BLaER1 (cell line): ENCODE results near the gene TMX3.

Experiments used
- H3K27ac ChIP-seq: shearing (Covaris generic); formaldehyde crosslinking; 2 replicates; pipeline ENCODE4 v1.8.1; 2022
- H3K27me3 ChIP-seq: shearing (Covaris generic); formaldehyde crosslinking; 2 replicates; pipeline ENCODE4 v1.8.1; 2022
- H3K36me3 ChIP-seq: shearing (Covaris generic); formaldehyde crosslinking; 2 replicates; pipeline ENCODE4 v1.8.1; 2022
- H3K4me1 ChIP-seq: shearing (Covaris generic); formaldehyde crosslinking; 2 replicates; pipeline ENCODE4 v1.8.1; 2022
- H3K4me2 ChIP-seq: shearing (Covaris generic); formaldehyde crosslinking; 2 replicates; pipeline ENCODE4 v1.8.1; 2022
- H3K4me3 ChIP-seq: shearing (Covaris generic); formaldehyde crosslinking; 2 replicates; pipeline ENCODE4 v1.8.1; 2022
- H3K9ac ChIP-seq: shearing (Covaris generic); formaldehyde crosslinking; 2 replicates; pipeline ENCODE4 v1.8.1; 2022
- H3K9me3 ChIP-seq: shearing (Covaris generic); formaldehyde crosslinking; 2 replicates; pipeline ENCODE4 v1.8.1; 2022
- H4K20me1 ChIP-seq: shearing (Covaris generic); formaldehyde crosslinking; 2 replicates; pipeline ENCODE4 v1.8.1; 2022
- Cebpa-rat ChIP-seq: shearing (Covaris generic); IDR thresholded peaks from 2 replicates; pipeline ENCODE4 v1.8.1; 2022

The TMX3 gene

DNA sequence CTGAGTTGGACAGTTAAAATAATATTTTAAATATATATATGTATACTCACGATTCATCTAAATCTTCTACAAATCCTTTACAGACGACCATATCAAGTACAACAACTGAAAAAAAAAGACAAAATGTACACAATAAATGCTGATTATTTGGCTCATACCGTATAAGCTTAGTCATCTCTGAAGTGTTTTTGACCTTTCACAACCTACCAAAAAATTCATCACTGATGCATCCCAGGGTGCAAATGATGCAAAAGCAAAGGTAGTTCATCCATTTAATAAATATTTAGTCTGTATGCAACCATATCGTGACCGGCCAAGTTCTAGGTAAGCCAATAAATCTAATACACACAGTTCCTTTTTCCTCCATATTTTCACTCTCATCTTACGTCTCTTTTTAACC lies 1.1 kb downstream of the TMX3 start:
- Histone ChIP-seq H3K4me1 (peaks cover 28% of the 10 kb centered on the region), H3K4me2 (peak overlapping the region; percentile 95), H3K9ac (peak overlapping the region; percentile 96), H3K9me3 (no peaks in the 10 kb centered on the region; the same call in 1 of the 2 replicates), H3K4me3 (peak overlapping the region; percentile 100), H3K36me3 (peaks cover 42% of the 10 kb centered on the region), H3K27ac (peak overlapping the region; percentile 92; the same call in 1 of the 2 replicates), H4K20me1 (peaks cover 33% of the 10 kb centered on the region), H3K27me3 (no peaks in the 10 kb centered on the region)
- TF ChIP-seq Cebpa-rat, result no peak

DNA sequence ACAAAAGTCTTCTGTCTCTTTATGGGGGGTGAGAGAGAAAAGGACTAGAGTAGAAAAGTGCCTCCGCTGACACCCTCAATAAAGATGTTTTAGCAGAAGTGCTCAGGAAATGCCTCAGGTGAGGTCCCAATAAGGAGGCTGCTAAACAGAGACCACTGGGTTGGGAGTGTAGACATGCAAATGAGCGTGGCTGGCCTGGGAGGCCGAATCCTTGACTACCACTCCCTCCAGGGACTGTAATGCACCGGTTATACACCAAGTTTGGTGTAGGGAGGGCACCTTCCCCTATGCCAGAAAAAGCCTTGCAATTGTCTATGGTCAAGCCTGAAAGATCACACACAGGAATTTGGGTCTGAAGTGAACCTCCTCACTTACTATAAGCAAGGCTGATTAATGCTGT lies 1.8 kb downstream of the TMX3 start:
- Histone ChIP-seq H3K9ac (no peak overlapping the region), H3K27ac (no peak overlapping the region), H3K4me3 (peak overlapping the region; percentile 100), H4K20me1 (peaks cover 40% of the 10 kb centered on the region), H3K27me3 (no peaks in the 10 kb centered on the region), H3K4me1 (peaks cover 28% of the 10 kb centered on the region), H3K36me3 (peaks cover 48% of the 10 kb centered on the region), H3K9me3 (no peaks in the 10 kb centered on the region; the same call in 1 of the 2 replicates), H3K4me2 (peak overlapping the region; percentile 95)
- TF ChIP-seq Cebpa-rat, result no peak

DNA sequence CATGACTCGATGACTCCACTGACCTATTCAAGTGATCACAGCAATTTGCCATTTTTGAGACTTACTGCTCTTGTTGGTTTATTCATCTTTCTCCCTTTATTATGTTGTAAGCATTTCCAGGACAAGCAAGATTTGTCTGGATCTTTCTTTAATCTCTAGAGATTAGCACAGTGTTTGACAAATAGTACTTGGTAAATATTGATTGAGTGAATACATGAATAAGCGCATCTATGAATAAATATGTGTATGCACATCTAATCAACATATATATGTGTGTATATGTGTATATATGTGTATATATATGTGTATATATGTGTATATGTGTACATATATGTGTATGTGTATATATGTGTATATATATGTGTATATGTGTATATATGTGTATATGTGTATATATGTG lies 7.3 kb downstream of the TMX3 start:
- Histone ChIP-seq H3K27ac (no peak overlapping the region), H3K36me3 (peaks cover 91% of the 10 kb centered on the region), H3K9me3 (no peaks in the 10 kb centered on the region; the same call in 1 of the 2 replicates), H3K4me1 (peaks cover 6% of the 10 kb centered on the region), H3K27me3 (no peaks in the 10 kb centered on the region), H3K4me3 (no peak overlapping the region), H3K4me2 (no peak overlapping the region), H4K20me1 (peaks cover 69% of the 10 kb centered on the region), H3K9ac (no peak overlapping the region)
- TF ChIP-seq Cebpa-rat, result no peak

DNA sequence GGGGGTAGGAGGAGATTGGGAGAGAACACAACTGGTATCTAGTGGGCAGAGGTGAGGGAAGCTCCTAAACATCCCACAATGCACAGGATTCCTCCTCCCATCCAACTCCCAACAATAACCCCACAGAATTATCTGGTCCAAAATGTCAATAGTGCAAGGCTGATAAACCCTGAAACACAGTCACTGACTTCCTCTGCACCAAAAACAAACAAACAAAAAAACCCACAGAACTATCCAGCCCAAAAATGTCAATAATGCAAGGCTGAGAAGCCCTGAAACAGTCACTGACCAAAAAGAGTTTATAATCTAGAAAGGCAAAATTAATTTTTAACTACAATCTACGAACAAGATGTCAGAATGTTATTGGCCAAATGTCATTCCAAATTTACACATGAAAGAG lies 9.8 kb downstream of the TMX3 start:
- H3K27me3 ChIP-seq, result no peaks in the 10 kb centered on the region
- TF ChIP-seq Cebpa-rat, result no peak
- H3K9ac ChIP-seq, result no peak overlapping the region
- H3K36me3 ChIP-seq, result peaks cover 82% of the 10 kb centered on the region
- no peaks in the 10 kb centered on the region for H3K4me1 ChIP-seq
- no peak overlapping the region for H3K4me2 ChIP-seq
- no peak overlapping the region for H3K4me3 ChIP-seq
- H3K27ac ChIP-seq, result no peak overlapping the region
- no peaks in the 10 kb centered on the region for H3K9me3 ChIP-seq
- H4K20me1 ChIP-seq, result peaks cover 60% of the 10 kb centered on the region

DNA sequence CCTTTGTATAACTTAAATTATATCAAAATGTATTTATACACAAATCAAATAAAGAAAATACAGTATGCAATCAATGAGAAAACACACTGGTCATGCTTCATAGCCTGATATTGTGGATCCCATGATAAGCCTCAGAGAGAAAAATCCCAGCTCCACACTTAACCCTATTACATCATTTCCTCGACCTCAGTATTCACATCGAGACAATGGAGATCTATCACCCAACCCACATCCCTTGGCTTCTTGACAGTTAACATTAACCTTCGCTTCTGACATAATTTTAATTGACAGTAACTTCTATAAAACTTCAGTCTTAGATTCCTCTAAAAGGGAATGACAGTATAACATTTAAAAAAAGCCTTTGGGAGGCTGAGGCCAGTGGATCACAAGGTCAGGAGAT lies 11.6 kb downstream of the TMX3 start:
- no peak for TF ChIP-seq Cebpa-rat
- Histone ChIP-seq H4K20me1 (peaks cover 55% of the 10 kb centered on the region), H3K4me3 (no peak overlapping the region), H3K27ac (no peak overlapping the region), H3K27me3 (no peaks in the 10 kb centered on the region), H3K9me3 (no peaks in the 10 kb centered on the region; the same call in 1 of the 2 replicates), H3K36me3 (peaks cover 78% of the 10 kb centered on the region), H3K4me1 (no peaks in the 10 kb centered on the region), H3K4me2 (no peak overlapping the region), H3K9ac (no peak overlapping the region)

DNA sequence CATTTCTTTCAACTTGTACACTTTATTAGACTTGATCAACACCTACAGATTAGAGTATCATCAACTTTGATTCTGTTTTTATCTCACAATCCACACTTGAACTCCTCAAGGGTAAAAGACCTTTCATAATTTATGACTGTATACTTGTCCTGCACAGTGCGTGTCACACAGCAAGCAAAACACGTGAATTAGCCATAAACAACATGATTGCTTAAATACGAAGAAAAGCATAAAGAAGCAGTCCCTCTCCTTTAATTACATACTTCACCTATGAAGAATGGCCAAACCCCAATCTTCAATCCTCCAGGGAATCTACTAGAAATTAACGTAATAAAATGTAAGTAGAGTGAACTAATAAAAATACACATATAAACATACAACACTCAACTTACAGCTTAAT lies 13.6 kb downstream of the TMX3 start:
- Histone ChIP-seq H3K27me3 (no peaks in the 10 kb centered on the region), H3K4me3 (no peak overlapping the region), H3K9ac (no peak overlapping the region), H3K36me3 (peaks cover 78% of the 10 kb centered on the region), H3K4me1 (no peaks in the 10 kb centered on the region), H3K4me2 (no peak overlapping the region), H3K9me3 (no peaks in the 10 kb centered on the region; the same call in 1 of the 2 replicates), H4K20me1 (peaks cover 40% of the 10 kb centered on the region), H3K27ac (no peak overlapping the region)
- no peak for TF ChIP-seq Cebpa-rat

DNA sequence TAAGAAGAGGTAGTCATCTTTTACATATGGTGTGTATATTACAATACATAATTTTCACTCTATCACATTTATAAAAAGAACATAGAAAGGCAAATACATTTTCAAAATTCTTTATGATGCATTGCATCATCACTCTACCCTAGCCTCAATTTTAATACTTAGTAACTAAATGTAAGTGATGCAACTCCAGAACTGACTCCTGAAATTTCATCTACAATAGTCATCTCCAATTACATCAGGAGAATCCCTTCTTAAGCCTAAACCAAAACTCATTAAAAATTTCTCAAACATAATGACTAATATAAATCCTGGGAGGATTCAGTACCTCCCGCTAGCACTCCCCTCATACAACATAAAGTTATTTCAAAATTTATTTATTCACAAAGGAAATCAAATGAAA lies 15.9 kb downstream of the TMX3 start:
- peaks cover 80% of the 10 kb centered on the region for H3K36me3 ChIP-seq
- no peak overlapping the region for H3K9ac ChIP-seq
- no peak for TF ChIP-seq Cebpa-rat
- peaks cover 19% of the 10 kb centered on the region for H4K20me1 ChIP-seq
- H3K4me1 ChIP-seq, result no peaks in the 10 kb centered on the region
- H3K9me3 ChIP-seq, result peaks cover 17% of the 10 kb centered on the region
- H3K4me2 ChIP-seq, result no peak overlapping the region
- H3K4me3 ChIP-seq, result no peak overlapping the region
- no peaks in the 10 kb centered on the region for H3K27me3 ChIP-seq
- no peak overlapping the region for H3K27ac ChIP-seq

DNA sequence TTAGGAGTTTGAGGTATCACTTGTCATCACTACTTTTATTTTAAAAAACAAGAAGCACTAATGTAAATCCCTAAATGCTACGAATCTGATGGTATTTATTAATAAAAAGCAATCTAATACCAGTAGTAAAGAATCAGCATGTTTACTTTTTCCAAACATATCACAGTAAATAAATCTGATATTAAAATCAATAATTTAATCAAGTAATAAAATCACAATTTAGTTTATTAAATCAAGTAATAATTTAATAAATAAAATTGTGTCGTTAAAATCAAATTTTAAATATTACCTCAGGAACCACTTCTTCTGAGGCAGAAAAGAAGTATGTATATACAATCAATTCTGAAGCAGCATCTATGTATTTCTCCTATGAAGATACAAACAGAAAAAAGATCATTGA lies 18.0 kb downstream of the TMX3 start:
- Histone ChIP-seq H3K4me3 (no peak overlapping the region), H3K4me2 (no peak overlapping the region), H3K36me3 (peaks cover 84% of the 10 kb centered on the region), H3K27ac (no peak overlapping the region), H3K27me3 (no peaks in the 10 kb centered on the region), H4K20me1 (0 out of 2 replicates have a peak, but pooled peaks cover 10% of the 10 kb centered on the region), H3K9ac (no peak overlapping the region), H3K9me3 (peaks cover 22% of the 10 kb centered on the region), H3K4me1 (no peaks in the 10 kb centered on the region)
- TF ChIP-seq Cebpa-rat, result no peak

DNA sequence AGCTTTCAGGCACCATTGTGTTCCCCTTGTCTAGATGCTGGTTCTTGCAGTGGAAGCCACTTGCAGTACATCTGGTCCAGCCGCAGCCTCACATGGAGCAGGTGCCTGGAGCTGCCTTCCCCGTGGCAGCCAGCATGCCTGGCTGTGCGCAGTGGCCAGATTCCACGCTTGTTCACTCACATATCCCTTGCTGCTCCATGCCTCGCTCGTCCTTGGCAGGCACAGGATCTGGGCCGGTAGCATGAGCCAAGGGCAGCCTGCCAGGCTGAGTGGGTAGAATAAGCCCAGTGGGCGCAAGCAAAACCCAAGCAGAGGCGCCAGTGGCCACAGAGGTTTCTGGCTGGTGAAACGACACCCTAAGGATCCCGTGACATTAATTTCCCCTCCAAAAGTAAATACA lies 20.6 kb downstream of the TMX3 start:
- Histone ChIP-seq H3K4me3 (no peak overlapping the region), H3K36me3 (peaks cover 83% of the 10 kb centered on the region), H3K27ac (no peak overlapping the region), H3K27me3 (no peaks in the 10 kb centered on the region), H4K20me1 (0 out of 2 replicates have a peak, but pooled peaks cover 15% of the 10 kb centered on the region), H3K4me1 (no peaks in the 10 kb centered on the region), H3K4me2 (no peak overlapping the region), H3K9ac (no peak overlapping the region), H3K9me3 (peaks cover 22% of the 10 kb centered on the region)
- TF ChIP-seq Cebpa-rat, result no peak

DNA sequence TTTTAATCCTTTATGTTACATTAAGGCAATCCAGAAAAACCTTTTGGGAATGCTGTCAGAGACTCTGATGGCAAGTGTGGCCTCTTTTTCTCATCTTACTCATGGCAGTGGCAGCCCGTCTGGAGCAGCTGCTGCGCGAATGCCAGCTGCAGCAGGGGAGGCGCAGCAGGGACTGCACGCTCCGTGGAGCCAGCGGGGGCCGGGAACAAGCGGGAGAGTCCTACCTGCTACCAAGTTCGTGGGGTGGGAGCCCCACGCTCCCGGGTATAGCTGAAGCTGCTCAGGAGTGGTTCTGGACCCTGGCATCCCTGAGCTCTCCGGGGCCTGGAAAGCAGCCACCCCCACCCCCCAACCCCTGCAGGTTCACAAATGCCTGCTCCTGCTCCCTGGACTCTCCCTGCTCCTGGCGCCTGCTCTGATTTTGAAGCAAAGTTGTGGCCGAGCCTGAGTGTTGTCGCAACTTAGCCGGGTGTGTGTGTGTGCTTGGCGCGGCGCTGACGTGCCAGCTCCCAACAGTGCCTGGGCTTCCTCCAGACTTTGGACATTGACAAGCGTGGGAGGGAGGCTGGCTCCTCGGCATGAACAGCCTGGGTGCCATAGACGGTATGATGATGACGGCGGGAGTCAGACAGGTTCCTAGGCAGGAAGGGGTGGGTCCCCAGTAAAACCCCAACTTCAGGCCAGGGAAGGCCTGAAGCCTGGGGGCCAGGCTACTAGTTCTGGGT lies 21.7 kb downstream of the TMX3 start:
- no peaks in the 10 kb centered on the region for H3K27me3 ChIP-seq
- H3K4me1 ChIP-seq, result no peaks in the 10 kb centered on the region
- no peak overlapping the region for H3K4me2 ChIP-seq
- 0 out of 2 replicates have a peak, but pooled peaks cover 15% of the 10 kb centered on the region for H4K20me1 ChIP-seq
- H3K27ac ChIP-seq, result no peak overlapping the region
- H3K36me3 ChIP-seq, result peaks cover 82% of the 10 kb centered on the region
- no peak overlapping the region for H3K9ac ChIP-seq
- no peak overlapping the region for H3K4me3 ChIP-seq
- no peak for TF ChIP-seq Cebpa-rat
- H3K9me3 ChIP-seq, result peaks cover 22% of the 10 kb centered on the region

DNA sequence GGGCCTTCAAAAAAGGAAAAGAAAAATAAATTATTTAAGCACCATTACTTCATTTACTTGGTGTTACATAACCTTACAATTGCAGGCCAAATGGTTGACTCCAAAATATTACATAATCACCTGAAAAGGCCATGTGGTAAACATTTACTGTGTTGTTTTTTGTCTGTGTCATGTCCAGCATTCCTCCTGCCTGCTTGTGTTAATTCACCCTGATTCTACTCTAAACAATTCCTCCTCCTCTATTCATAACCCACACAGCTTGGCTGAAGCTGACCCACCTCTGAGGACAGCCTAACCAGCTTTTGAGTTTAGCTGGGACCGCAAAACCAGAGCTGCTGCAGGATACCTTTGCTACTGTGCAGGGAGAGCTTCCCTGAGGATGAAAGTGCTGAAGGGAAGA lies 35.4 kb downstream of the TMX3 start:
- H3K9ac ChIP-seq, result no peak overlapping the region
- peaks cover 7% of the 10 kb centered on the region for H4K20me1 ChIP-seq
- no peaks in the 10 kb centered on the region for H3K9me3 ChIP-seq
- H3K4me2 ChIP-seq, result no peak overlapping the region
- peaks cover 73% of the 10 kb centered on the region for H3K36me3 ChIP-seq
- no peaks in the 10 kb centered on the region for H3K4me1 ChIP-seq
- no peak overlapping the region for H3K4me3 ChIP-seq
- H3K27ac ChIP-seq, result no peak overlapping the region
- no peak for TF ChIP-seq Cebpa-rat
- H3K27me3 ChIP-seq, result no peaks in the 10 kb centered on the region
